NCI-H510A (cell line): Measurements from ENCODE around the gene ABCB8.
"Not testable (repeated sequence)": the region's sequence is repeated elsewhere in the genome, so short reads cannot be mapped to it uniquely, and the experiment has no call there.

Source experiments
- DNase-seq: peaks from one replicate; lab custom pipeline; 2025; lab: John Stamatoyannopoulos, UW

ABCB8 gene

GRCh38 chr7:150998341-150998740 is 29.9 kb upstream of the ABCB8 start:
- no peak for DNase-seq

GRCh38 chr7:150999001-150999400 is 29.2 kb upstream of the ABCB8 start:
- DNase-seq: no peak

GRCh38 chr7:150999497-151000230 is 28.6 kb upstream of the ABCB8 start:
- DNase-seq: no peak

GRCh38 chr7:151000897-151001495 is 27.3 kb upstream of the ABCB8 start:
- no peak for DNase-seq

GRCh38 chr7:151001546-151001945 is 26.7 kb upstream of the ABCB8 start:
- no peak for DNase-seq

GRCh38 chr7:151003572-151003971 is 24.7 kb upstream of the ABCB8 start:
- DNase-seq: no peak

GRCh38 chr7:151005566-151005965 is 22.7 kb upstream of the ABCB8 start:
- DNase-seq: no peak

- no peak for DNase-seq
These were observed 21.5 kb upstream of the ABCB8 start for GRCh38 chr7:151006590-151007300.

GRCh38 chr7:151007469-151007898 is 20.8 kb upstream of the ABCB8 start:
- no peak for DNase-seq

GRCh38 chr7:151008143-151008510 is 20.1 kb upstream of the ABCB8 start:
- DNase-seq: no peak

- no peak for DNase-seq
These were observed 19.5 kb upstream of the ABCB8 start for GRCh38 chr7:151008511-151009323.

- DNase-seq: no peak
These were observed 18.8 kb upstream of the ABCB8 start for GRCh38 chr7:151009327-151010036.

GRCh38 chr7:151010037-151010306 is 18.3 kb upstream of the ABCB8 start:
- DNase-seq: no peak

- DNase-seq: no peak
These were observed 17.7 kb upstream of the ABCB8 start for GRCh38 chr7:151010307-151011096.

GRCh38 chr7:151011097-151011409 is 17.2 kb upstream of the ABCB8 start:
- no peak for DNase-seq

GRCh38 chr7:151011616-151012015 is 16.6 kb upstream of the ABCB8 start:
- DNase-seq: not testable (repeated sequence)

GRCh38 chr7:151012031-151012692 is 16.1 kb upstream of the ABCB8 start:
- no peak for DNase-seq

- DNase-seq: no peak
These were observed 15.3 kb upstream of the ABCB8 start for GRCh38 chr7:151012911-151013347.

- DNase-seq: no peak
These were observed 14.9 kb upstream of the ABCB8 start for GRCh38 chr7:151013356-151013732.

GRCh38 chr7:151013733-151014497 is 14.3 kb upstream of the ABCB8 start:
- DNase-seq: no peak
